Mesenteric fat pad (tissue), 1 donor: ENCODE results near the gene CPA1. TPM values are rescaled to one million over a fixed set of nuclear protein-coding genes. Genes with fewer than 3 reads are reported as not detected.
A peak's percentile ranks its signal among the peaks of the same experiment; 100 is the strongest.
"Not testable (repeated sequence)": the region's sequence is repeated elsewhere in the genome, so short reads cannot be mapped to it uniquely, and the experiment has no call there.

Experiments
- DNase-seq: peaks from one replicate; pipeline ENCODE4 v3.0.0-alpha.2; 2020; ENCODE audit warnings: low spot score
- total RNA-seq: library from RNA; stranded (reverse); fragmentation: NEBNext Ultra II Directional; extraction: Animal tissue kit (Norgen Biotek cat#: 25700); gene quantifications from one replicate; pipeline ENCODE4 v1.2.1, GENCODE V29; 2021
- donor health status: DM: yes; HTN: yes; CAD: no.

Gene CPA1
- total RNA-seq, 1 donor from 2014 or later = 4.0 TPM

DNA sequence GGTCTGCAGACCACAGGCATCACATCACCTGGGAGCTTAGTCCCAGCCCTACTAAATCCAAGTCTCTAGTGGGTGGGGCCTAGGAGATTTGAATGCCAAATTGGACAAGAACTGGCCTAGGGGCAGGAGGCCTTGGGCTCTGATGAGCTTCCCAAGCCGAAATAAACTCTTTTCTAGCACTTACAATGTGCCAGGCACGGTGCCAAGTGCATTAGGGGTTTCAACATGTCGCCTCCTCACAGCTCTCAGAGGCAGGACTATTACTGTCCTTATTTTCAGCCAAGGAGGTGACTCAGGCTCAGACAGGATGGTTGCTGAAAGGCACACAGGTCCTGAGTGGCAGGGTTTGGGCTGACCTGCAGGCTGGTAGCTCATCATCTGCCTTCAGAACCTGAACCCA, 9.2 kb upstream of the CPA1 start:
- no peak for DNase-seq

DNA sequence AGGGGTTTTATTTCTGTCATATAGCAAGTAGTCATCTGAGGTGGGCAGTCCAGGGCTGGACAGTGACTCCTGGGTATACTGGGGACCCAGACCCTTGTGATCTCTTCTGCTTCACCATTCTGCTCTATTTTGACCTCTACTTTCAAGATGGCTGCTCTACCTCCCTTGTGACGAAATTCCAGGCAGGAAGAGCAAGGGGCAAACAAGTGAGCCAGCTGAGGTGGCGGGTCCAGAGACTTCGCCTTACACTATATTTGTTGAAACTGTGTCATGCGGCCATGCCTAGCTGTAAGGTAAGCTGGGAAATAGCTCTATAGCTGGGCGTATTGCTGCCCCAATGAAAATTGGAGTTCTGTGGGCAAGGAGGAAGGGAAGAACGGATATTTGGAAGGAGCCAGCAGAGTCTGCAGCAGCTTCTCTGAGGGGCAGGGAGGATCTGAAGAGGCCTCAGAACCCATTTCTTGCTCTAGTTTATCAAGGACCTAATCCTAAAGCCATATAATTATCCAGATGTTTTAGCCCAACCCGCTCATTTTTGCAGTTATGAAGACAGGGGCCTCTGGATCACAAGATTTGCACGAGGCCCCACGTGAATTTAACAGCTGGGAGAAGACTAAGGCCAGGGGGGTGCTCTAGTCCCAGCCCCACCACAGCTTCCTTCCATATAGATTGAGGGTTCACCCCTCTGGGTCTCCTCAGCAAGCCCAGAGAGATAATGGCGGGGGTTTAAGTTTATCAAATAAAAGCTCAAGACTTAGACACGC, 7.7 kb upstream of the CPA1 start:
- no peak for DNase-seq

DNA sequence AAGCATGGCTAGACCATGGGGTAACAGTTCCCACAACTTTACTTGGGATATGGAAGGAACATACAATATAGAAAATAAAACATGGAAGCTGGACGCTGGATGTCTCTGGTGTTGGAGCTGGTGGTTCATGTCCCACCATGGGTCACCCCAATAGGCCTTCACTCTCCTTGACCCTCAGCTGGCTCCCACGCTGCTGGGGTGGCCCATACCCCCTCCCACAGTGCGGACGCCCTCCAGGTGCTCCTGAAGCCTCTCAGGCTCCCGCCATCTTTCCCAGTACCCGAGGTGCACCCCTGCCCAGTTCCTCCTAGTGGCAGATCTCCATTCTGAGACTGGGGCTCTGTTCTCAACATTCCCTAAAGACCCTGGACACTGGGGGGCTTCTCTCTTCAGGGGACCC, 5.8 kb upstream of the CPA1 start:
- no peak for DNase-seq

DNA sequence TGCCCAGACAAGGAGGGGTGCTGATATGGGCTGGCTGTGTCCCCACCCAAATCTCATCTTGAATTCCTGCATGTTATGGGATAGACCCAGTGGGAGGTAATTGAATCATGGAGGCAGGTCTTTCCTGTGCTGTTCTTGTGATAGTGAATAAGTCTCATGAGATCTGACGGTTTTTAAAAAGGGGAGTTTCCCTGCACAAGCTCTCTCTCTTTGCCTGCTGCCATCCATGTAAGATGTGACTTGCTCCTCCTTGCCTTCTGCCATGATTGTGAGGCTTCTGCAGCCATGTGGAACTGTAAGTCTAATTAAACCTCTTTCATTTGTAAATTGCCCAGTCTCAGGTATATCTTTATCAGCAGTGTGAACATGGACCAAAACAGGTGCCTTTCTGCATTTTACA, 3.8 kb upstream of the CPA1 start:
- DNase-seq = not testable (repeated sequence)

DNA sequence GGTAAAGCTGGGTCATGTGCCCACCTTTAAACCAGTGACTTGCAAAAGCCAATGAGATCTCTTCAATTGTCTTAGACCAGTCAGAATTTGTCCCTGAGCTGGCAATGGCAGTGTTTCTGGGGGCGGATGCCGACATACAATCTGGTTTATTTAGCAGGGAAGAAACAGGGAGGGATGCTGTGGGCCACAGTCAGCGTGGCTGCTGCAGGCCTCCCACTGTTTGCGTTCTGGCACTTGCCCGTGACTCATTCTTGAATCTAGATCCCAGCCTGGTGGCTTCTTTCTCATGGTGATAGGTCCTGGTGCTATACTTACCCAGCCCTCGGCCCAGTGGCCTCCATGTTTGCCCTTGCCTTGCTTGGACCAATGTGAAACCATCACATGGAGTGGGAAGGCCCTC, 3.1 kb upstream of the CPA1 start:
- DNase-seq = peak; percentile 26

DNA sequence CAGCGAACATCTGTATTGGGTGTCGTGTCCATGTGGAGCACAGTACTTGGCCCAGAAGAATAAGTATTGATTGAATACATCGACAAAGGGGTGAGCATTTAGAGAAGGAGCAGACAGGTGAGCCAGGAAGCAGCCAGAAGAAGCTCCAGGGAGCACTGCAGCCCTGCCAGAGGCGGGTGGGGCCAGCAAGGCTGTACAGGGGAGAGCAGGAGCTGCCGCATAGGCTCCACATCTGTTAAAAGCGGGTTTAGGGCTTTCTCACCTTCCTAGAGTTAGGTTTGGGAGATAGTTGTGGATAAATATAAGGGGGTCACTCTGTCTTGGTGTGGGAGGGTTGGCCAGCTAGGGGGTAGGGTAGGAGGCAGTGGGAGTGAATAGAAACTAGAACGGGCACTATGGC, 1.3 kb upstream of the CPA1 start:
- no peak for DNase-seq

DNA sequence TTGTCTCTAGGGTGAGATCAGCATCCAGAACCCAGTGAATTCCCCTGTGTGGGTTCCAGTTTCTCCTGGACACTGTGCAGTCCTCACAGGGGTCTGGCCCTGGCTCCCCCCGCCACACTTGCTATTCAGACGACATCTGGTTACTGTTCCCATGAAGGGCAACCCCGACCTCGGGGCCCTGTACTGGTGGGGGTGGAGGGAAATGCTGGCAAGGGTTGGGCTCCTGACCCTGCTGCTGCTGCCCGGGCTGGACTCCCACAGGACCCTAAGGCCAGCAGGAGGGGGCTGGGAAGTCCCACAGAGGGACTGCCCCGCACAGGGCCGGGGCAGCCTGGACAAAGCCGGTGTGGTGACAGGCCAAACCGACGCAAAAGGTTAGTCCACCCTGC, 768 bp upstream of the CPA1 start:
- peak; percentile 75 for DNase-seq

DNA sequence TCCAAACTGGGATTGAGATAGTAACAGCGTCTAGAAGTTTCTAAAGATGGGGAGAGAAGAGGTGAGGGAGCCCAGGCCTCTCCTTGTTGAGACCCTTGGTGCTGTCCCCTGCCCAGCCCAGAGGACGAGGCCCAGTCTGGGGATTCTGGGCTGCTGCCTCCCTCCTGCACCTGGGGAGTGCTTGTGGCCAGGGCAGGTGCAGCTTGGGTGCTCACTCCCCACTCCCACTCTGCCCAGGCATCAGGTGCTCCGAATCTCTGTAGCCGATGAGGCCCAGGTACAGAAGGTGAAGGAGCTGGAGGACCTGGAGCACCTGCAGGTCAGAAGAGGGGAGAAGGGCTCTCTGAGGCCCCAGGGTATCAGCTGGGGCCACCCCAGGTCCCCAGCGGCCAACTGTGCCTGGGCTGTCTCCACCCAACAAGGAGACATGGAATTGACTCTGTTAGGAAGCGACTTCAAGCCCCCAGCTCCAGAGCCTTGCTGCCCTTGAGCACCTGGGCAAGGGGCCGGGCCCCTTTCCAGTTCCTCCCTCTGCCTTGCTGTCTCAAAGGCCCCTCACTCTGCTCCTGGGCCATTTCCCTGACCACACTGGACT, 664 bp downstream of the CPA1 start:
- DNase-seq = peak; percentile 79

DNA sequence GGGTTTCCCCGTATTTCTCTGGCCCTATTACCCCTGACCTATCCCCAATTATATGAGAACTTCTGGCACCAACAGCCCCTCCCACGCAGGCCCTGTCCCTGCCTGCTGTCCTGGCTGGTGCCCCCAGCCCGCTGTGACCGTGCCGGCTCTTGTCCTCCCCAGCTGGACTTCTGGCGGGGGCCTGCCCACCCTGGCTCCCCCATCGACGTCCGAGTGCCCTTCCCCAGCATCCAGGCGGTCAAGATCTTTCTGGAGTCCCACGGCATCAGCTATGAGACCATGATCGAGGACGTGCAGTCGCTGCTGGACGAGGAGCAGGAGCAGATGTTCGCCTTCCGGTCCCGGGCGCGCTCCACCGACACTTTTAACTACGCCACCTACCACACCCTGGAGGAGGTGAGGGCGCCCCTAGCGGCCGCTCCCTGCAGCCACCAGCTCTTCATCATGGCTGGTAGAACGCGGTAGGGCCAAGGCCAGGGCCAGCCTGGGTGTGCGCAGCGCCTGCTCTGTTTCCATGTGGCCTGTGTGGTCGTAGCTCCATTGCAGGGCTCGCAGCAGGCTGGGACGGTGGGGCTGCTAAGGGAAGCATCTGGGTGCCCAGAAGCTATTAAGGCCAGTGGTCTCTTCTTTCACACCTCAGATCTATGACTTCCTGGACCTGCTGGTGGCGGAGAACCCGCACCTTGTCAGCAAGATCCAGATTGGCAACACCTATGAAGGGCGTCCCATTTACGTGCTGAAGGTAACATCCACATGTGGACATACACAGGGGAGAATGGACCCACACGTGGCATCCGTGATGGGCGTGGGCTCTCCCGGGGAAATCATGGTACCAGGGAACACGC, 1.4 kb downstream of the CPA1 start:
- peak; percentile 76 for DNase-seq

DNA sequence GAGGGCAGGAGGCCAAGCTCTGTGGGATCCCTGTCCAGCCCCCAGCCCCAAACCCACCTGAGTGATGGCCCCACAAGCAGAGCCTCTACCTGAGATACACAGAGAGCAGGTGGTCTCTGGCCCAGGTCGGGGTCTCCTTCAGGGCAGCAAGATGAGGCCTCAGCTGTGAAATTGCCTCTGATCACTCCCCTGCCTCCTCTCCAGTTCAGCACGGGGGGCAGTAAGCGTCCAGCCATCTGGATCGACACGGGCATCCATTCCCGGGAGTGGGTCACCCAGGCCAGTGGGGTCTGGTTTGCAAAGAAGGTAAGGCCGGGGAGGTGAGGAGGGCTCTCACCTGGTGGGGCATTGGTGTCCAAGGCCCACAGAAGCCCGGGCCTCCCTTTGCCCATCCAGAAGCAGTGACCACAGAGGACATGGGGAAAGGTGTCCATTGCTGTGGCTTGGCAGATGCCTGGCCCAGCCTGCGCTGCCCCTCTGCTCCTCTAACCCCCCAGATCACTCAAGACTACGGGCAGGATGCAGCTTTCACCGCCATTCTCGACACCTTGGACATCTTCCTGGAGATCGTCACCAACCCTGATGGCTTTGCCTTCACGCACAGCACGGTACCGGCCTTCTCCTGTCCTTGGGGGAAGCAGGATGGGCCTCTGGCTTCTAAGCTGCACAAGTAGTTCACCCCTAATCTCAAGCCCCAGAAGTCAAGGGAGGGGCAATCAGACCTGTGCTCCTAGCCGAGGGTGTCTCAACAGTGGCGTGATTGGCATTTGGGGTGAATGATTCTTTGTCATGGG, 3.1 kb downstream of the CPA1 start:
- DNase-seq = peak; percentile 82

DNA sequence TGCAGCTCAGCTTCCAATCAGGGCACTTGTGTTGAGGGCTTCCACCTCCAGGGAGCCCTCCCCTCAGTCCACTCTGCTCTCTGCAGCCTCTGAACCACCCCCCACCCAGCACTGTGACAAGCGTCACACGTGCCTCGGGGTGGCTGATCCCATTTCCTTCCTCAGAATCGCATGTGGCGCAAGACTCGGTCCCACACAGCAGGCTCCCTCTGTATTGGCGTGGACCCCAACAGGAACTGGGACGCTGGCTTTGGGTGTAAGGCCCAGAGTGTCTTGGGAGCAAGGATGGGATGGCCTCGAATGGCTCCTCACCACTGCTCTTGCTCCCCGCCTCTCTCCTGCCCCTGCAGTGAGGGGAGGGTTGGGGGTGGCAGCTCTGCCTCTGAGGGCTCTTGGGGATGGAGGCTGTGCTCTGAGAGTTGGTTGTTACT, 4.1 kb downstream of the CPA1 start:
- DNase-seq = peak; percentile 80

DNA sequence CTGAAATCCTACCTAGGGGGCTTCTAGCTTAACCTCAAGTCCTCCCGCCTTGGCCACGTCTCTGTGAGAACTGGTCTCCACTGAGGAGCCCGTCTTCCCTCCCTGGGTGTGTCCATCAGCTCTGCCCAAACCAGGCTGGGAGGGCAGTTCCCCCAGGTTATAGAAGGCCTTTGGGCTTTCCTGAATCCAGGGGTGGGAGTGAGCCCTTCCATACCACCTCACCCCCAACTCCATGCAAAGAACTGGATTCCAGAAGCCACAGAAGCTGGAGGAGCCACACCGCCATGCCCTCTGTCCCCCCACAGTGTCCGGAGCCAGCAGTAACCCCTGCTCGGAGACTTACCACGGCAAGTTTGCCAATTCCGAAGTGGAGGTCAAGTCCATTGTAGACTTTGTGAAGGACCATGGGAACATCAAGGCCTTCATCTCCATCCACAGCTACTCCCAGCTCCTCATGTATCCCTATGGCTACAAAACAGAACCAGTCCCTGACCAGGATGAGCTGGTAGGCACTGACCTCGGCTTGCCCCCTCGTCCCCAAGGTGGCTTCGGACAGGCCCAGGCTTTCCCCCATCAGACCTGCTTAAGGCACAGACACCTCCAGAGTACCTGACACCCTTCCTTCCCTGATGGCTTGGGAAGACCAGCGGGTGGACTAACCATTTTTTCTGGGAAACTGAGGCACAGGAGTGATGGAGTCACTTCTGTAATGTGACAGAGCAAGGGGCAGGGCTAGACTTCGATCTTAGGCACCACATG, 4.7 kb downstream of the CPA1 start:
- peak; percentile 64 for DNase-seq

DNA sequence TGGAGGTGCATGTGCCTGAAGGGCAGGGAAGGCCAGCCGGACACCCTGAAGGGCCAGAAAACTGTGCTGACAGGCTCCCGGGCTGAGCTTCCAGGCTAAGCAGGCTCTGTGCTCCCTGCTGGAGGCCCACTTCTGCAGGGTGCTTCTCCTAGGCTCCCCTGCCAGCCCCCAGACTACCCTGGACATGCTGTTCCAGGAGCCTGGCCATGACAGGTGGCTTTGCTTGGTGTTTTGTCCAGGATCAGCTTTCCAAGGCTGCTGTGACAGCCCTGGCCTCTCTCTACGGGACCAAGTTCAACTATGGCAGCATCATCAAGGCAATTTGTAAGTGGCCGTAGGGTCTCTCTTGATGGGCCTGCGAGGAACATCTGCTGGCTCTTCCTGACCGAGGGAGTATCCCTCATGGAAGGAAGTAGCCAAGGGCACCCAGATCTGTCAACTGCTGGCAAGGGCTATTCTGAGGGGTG, 5.3 kb downstream of the CPA1 start:
- peak; percentile 67 for DNase-seq

DNA sequence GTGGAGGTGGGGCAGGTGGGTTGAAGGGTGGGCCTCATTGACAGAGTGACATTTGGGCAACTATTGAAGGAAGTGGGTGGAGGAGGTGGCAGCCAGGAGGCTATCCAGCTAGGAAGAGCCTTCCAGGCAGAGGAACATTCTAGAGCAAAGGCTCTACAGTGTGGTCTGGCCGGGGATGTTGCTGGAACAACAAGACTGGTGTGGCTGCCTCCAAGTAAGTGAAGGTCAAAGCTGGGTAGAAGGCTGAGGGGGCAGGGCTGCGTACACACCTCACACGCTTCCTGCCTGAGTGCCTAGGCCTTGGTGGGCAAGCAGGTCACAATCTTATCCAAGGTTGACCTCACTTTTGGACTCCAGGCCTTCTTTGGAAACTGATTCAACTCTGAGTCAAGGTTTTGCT, 6.6 kb downstream of the CPA1 start:
- peak; percentile 71 for DNase-seq

DNA sequence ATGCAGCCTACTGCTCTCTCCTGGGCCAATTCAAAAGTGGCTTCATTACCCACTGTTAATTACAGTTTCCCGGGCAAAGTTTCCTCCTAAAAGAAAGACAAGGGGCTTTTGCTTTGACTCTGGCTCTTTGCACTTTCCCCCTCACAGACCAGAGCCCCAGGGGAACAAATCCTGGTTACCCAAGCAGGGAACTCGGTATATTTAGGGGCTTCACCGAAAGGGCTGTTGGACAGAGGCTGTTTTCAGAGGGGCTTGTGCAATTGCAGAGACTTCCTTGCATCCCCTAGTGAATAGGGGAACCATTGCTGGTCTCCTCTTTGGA, 7.0 kb downstream of the CPA1 start:
- DNase-seq = peak; percentile 59

DNA sequence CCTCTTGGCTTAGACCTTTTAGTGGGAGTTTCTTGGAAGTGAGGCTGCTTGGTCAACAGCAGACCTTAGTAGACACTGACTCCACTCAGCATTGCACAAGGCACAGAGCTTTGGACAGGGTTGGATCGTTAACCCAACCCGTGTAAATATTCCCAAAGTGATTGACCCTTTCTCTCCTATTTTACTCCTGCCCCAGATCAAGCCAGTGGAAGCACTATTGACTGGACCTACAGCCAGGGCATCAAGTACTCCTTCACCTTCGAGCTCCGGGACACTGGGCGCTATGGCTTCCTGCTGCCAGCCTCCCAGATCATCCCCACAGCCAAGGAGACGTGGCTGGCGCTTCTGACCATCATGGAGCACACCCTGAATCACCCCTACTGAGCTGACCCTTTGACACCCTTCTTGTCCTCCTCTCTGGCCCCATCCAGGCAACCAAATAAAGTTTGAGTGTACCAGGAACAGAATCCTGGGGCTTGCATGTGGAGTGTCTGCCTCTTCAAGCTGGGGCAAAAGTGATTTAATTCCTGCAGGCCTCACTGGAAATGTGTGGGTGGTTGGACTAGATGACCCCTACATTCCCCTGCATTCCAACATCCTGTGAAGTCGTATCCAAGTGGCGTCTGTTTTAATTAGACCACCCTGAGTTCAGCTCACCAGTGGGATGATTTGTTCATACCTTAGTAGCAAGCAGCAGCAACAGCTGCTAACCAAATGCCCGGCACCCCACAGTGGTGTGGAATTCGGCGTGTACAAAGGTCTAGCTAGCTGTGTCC, 7.5 kb downstream of the CPA1 start:
- DNase-seq = peak; percentile 60

DNA sequence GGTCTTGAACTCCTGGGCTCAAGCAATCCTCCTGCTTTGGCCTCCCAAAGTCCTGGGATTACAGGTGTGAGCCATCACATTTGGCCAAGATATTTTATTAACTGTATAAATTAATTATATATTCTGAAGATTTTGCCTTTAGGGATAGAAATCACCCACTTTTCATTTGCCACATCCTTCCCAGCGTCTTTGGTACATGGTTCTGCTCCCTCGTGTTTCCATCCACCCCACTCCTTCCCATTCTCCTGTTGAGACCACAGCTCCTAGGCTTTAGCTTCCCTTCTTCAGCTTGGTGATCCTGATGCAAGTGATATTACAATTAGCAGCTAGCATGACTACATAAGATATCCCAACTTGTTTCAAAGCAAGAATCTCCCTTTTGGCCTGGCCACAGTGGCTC, 8.4 kb downstream of the CPA1 start:
- DNase-seq = no peak

DNA sequence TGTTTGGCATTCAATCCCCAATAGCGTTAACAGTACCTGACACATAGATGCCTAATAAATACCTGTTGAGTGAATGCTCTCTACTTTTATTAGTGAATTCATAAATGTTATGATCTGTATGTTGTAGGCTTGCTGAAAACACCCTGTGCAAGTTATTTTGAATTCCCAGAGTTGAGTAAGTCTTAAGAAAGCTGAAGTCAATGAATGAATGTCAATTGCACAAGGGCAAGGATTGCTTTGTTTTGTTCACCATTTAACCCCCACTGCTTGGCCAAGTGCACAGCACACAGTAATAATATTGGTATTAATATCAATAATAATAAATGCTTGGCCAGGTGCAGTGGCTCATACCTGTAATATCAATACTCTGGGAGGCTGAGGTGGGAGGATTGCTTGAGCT, 10.2 kb downstream of the CPA1 start:
- no peak for DNase-seq

DNA sequence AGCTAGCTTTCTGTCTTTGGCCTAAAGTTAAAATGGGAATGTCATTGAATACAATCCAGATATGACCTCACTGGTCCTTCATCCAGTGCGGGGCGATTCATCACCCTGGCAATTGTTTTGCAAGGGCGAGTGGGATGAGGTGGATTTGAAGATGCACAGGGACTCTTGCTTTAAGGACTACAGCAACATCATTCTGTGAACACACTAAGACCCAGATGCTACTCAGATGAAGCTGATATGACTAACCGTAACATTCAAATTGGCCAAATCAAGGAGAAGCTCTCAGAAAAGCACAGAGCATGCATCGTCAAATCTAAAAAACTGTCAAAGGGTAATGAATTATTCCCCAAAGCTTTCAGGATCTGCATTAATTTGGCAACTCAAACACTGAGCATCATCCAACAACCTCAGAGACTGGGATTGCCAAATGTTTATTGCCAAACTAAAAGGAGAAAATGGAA, 12.8 kb downstream of the CPA1 start:
- no peak for DNase-seq
